ENCODE results near the gene ID3.

ID3 gene

DNA sequence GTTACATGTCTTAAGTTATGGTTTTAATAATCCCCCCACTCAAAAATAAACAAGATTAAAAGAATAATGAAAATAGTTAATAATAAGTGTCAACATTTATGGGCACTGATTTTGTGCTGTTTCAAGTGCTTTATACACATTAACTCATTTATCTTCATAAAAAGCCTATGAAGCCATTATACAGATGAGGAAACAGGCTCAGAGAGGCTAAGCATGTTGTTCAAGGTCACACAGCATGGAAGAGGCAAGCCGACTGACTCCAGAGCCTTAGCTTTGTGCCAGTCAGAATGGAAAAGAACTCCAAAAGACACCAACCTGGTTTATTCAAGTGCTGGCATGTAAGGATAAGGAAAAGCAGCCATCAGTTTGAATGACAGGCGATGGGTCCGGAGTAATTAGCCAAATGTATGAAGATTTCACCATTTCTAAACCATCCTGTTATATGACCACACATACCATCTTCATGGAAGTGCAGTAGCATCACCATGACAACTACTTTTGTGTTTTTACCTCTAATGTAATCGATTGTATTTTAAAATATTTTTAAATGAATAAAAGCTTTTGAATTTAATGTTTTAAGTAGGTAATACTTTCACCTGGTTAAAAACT, 14.4 kb upstream of the ID3 start:
- TF ChIP-seq TAF1 (IDR thresholded peaks at IDR 0.05; ENCODE audit: borderline replicate concordance, low read depth, low read length), result no peak
- no peak for FAIRE-seq
- DNase-seq (ENCODE audit: insufficient read length), result no peak

- no peak for TF ChIP-seq POLR2AphosphoS5 (IDR thresholded peaks at IDR 0.05; ENCODE audit: low read depth, low read length)
- no peak for TF ChIP-seq POLR2A (IDR thresholded peaks at IDR 0.05; ENCODE audit: low read depth, low read length)
- no peak for TF ChIP-seq TAF1 (IDR thresholded peaks at IDR 0.05; ENCODE audit: borderline replicate concordance, low read depth, low read length)
- no peak for FAIRE-seq
- no peak for DNase-seq (ENCODE audit: insufficient read length)
Measured at GRCh38 chr1:23571465-23571864, 12.2 kb upstream of the ID3 start.

DNA sequence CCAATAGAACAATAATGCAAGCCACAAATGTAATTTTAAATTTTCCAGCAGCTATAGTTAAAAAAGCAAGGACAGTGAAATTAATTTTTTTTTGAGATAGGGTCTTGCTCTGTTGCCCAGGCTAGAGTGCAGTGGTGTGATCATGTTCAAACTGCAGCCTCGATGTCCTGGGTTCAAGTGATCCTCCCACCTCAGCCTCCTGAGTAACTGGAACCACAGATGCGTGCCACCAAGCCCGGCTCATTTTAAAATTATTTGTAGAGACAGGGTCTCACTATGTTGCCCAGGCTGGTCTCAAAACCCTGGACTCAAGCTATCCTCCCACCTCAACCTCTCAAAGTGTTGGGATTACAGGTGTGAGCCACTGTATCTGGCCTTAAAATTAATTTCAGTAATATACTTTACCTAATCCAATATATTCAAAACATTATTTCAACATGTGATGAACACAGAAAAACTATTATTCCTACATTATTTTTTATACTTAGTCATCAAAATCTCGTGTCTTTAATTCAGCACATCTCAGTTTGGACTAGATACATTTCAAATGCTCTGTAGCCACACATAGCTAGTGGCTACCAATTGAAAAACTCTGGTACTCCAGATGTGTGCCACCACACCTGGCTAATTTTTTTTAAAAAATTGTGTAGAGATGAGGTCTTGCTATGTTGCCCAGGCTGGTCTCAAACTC, 10.8 kb upstream of the ID3 start:
- FAIRE-seq, result no peak
- TF ChIP-seq TAF1 (IDR thresholded peaks at IDR 0.05; ENCODE audit: borderline replicate concordance, low read depth, low read length) (no peak), POLR2A (IDR thresholded peaks at IDR 0.05; ENCODE audit: low read depth, low read length) (no peak), POLR2AphosphoS5 (IDR thresholded peaks at IDR 0.05; ENCODE audit: low read depth, low read length) (no peak)
- no peak for DNase-seq (ENCODE audit: insufficient read length)

DNA sequence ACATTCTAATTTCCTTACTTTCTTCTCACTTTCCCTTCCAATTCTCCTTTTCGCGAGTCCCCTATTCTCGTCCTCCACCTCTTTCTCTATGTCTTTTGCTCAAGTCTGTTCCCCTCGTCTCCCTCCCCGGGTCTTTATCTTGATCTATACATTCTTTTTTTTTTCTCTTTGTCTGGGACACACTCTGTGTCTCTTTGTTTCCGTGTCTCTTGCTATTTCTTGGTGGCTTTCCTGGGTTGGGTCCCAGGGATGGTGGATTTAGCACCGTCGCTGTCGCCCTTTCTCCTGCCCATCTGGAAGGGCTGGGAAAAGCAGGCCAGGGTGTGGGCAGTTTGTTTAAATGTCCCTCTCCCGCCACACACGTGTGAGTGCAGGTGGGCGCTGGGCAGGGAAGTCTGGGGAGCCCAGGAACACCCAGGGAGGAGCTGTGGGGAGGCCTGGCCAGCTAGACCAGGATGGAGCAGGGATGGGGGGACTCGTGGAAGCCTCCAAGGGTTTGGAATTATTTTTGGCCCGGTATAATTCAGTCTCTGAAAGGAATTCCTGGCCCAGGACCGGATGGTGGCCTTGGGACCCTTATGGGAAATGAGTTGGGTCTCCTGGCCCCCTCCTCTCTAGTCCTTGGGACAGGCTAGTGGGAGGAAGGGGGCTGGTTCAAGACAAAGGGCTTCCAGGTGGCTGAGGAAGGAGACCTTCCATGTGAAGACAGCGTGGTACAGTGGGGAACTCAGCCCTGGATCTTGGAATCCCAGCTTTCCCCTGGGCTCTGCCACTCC, 9.5 kb upstream of the ID3 start:
- no peak for DNase-seq (ENCODE audit: insufficient read length)
- FAIRE-seq, result no peak
- no peak for TF ChIP-seq TAF1 (IDR thresholded peaks at IDR 0.05; ENCODE audit: borderline replicate concordance, low read depth, low read length)
- TF ChIP-seq POLR2AphosphoS5 (IDR thresholded peaks at IDR 0.05; ENCODE audit: low read depth, low read length), result no peak
- no peak for TF ChIP-seq POLR2A (IDR thresholded peaks at IDR 0.05; ENCODE audit: low read depth, low read length)

DNA sequence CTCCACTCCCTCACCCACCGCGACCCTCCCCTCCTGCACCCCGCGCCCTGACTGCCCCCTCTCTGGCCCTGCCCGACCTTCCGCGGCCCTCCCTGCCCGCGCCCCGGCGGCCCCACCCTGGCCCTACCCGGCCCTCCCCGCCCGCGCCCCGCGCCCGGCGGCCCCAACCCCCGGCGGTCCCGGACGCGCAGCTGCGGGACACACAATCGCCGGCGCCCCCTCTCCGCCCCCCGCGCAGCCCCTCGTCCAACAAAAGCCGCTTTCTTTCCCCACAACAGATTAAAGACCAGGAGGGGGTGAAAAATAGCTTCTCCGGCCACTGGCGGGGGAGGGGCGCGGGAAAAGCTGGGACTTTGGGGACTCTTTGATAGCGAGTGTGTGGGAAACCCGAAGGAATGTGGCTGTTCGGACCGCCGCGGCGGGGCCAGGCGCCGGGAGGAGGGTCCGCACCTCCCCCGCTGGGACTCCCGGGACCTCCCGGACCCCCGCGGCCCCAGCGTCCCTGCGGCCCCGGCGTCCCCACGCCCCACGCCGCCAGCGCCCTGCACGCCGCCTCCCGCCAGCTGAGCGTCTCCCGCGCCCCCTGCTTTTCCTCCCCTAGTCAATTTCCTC, 8.8 kb upstream of the ID3 start:
- DNase-seq (ENCODE audit: insufficient read length), result no peak
- FAIRE-seq, result no peak
- TF ChIP-seq POLR2A (IDR thresholded peaks at IDR 0.05; ENCODE audit: low read depth, low read length), result no peak
- no peak for TF ChIP-seq TAF1 (IDR thresholded peaks at IDR 0.05; ENCODE audit: borderline replicate concordance, low read depth, low read length)
- no peak for TF ChIP-seq POLR2AphosphoS5 (IDR thresholded peaks at IDR 0.05; ENCODE audit: low read depth, low read length)

DNA sequence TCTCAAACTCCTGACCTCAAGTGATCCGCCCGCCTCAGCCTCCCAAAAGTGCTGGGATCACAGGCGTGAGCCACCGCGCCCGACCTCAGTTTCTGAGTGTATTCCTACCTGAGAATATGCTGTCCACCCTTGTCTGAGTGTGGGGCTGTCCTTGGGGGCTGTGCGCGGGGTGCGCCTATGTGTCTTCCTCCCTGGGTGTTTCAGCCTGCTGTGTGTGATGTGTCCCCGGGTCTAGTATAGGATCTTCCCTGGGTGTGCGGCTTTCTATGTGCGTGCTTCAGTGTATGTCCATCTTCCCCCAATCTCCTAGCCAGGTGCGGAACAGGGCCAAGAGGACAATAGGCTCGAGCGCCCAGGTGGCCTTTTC, 8.3 kb upstream of the ID3 start:
- DNase-seq (ENCODE audit: insufficient read length), result no peak
- no peak for FAIRE-seq
- no peak for TF ChIP-seq POLR2AphosphoS5 (IDR thresholded peaks at IDR 0.05; ENCODE audit: low read depth, low read length)
- no peak for TF ChIP-seq POLR2A (IDR thresholded peaks at IDR 0.05; ENCODE audit: low read depth, low read length)

DNA sequence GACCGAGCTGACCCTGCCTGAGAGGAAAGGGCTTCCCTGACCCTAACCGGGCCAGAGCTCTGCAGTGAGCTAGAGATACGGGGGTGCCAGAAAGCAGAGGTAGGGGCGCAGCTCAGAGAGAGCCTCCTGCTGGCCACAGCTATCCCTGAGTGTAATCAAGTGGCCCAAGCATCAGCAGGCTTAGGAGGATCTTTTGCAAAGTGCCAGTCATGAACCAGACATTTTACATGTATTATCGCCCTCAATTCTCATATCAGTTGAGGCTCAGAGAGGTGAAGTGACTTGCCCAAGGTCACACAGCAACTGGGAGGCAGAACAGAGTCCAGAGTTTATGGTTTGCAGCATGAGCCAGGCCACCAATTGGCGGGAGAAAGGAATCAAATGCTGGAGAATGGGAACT, 7.0 kb upstream of the ID3 start:
- FAIRE-seq (no peak), DNase-seq (ENCODE audit: insufficient read length) (no peak)
- TF ChIP-seq TAF1 (IDR thresholded peaks at IDR 0.05; ENCODE audit: borderline replicate concordance, low read depth, low read length) (no peak), POLR2AphosphoS5 (IDR thresholded peaks at IDR 0.05; ENCODE audit: low read depth, low read length) (no peak), POLR2A (IDR thresholded peaks at IDR 0.05; ENCODE audit: low read depth, low read length) (no peak)

DNA sequence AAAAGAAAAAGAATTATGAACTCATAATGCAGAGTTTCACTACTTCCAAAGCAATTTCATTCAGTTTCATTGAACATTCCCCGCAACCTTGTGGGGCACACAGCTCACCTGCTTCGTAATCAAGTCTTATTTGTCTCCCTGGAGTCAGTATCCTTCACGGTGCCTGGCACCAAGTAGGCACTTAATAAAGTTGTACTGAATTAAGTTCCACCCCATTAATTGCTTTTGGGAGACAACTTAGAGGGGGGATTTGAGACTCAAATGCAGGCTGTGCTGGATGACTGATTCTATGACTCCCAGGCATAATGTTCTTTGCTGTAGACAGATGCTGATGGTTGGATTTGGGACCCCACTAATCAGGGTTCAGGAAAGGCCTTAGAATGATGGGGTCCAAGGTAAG, 6.5 kb upstream of the ID3 start:
- DNase-seq (ENCODE audit: insufficient read length) (no peak), FAIRE-seq (no peak)
- TF ChIP-seq POLR2A (IDR thresholded peaks at IDR 0.05; ENCODE audit: low read depth, low read length), result no peak
- TF ChIP-seq TAF1 (IDR thresholded peaks at IDR 0.05; ENCODE audit: borderline replicate concordance, low read depth, low read length), result no peak

GRCh38 chr1:23564529-23565122, 5.3 kb upstream of the ID3 start:
- TF ChIP-seq POLR2A (IDR thresholded peaks at IDR 0.05; ENCODE audit: low read depth, low read length) (no peak), POLR2AphosphoS5 (IDR thresholded peaks at IDR 0.05; ENCODE audit: low read depth, low read length) (no peak), TAF1 (IDR thresholded peaks at IDR 0.05; ENCODE audit: borderline replicate concordance, low read depth, low read length) (no peak)
- DNase-seq (ENCODE audit: insufficient read length) (no peak), FAIRE-seq (no peak)

GRCh38 chr1:23563755-23564374, 4.6 kb upstream of the ID3 start:
- DNase-seq (ENCODE audit: insufficient read length), result no peak
- FAIRE-seq, result no peak
- TF ChIP-seq TAF1 (IDR thresholded peaks at IDR 0.05; ENCODE audit: borderline replicate concordance, low read depth, low read length) (no peak), POLR2A (IDR thresholded peaks at IDR 0.05; ENCODE audit: low read depth, low read length) (no peak), POLR2AphosphoS5 (IDR thresholded peaks at IDR 0.05; ENCODE audit: low read depth, low read length) (no peak)

GRCh38 chr1:23563003-23563402, 3.7 kb upstream of the ID3 start:
- TF ChIP-seq POLR2A (IDR thresholded peaks at IDR 0.05; ENCODE audit: low read depth, low read length) (no peak), POLR2AphosphoS5 (IDR thresholded peaks at IDR 0.05; ENCODE audit: low read depth, low read length) (no peak), TAF1 (IDR thresholded peaks at IDR 0.05; ENCODE audit: borderline replicate concordance, low read depth, low read length) (no peak)
- DNase-seq (ENCODE audit: insufficient read length) (no peak), FAIRE-seq (no peak)
